GDM1 (cell line): Measurements from ENCODE around the gene FBXO31.

Source experiments
- DNase-seq: peaks from one replicate; lab custom pipeline; 2025; lab: John Stamatoyannopoulos, UW

FBXO31 gene

DNA sequence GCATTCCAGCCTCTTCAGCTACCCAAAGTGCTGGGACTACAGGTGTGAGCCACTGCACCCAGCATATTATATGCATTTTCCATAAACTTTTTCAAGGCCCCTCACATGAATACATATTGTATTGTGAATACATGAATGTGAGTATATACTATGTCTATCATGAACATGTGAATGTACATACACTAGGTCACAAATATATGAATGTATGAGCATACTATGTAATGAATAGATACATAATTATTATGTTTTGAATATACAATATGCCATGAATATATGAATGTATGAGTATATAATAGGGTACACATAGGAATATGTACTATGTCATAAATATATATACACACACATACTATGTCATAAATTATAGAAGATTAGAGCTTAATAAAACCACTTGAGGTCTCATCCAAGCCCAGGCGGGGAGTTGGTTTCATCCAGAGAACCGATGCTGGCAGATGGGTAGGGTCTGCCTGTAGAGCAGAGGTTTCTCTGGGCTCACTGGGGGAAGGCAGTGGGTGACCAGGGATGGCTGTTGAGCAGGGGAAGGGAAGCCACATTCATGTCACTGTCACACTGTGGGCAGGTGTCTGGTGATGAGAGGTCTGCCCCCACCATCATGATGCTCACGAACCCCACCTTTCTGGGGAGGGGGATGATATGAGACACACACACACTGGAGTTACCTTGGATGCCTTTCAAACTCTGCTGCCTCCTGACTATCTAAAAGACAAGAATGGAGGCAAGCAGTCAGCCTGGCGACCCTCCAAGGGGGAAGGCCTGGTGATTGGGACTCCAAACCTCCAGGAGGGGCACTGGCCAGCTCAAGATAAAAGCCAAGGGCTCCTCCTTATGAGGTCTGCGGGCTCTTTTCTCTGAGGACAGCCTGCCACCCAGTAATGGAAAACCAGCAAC lies 73.7 kb downstream of the FBXO31 start:
- DNase-seq: no peak

DNA sequence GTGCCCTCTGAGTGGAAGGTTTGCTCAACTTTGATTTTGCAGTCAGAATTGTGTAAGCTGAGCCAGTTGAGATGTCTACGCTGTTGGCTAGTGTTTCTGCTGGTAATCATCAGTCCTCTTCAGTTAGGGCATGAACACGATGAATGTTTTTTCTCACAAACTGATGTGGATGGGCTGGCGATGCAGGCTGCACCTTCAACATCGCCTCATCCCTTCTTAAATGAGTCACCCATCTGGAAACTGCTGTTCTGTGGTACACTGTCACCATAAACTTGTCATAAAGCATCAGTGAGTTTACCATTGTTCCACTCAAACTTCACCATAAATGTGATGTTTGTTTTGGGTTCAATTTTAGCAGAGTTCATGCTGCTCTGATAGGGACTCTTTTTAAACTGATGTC lies 74.8 kb downstream of the FBXO31 start:
- no peak for DNase-seq

DNA sequence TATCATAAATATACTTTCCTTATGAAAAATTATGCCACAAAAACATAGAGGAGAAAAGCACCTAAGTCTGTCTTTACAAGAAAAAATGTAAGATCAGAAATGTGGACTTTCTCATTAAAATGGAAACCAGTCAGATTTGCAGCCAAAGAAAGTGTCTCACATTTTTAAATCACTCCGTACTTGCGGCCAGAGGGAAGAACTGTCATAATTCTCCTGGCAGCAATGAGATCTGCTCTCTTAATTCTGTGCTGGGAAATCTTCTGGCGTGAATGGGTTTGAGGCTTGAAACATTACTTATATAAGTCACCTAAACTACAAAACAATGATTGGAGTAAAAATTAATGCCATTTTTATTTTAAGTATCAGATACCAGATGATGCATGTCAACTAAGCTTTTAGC lies 77.1 kb downstream of the FBXO31 start:
- DNase-seq: no peak

DNA sequence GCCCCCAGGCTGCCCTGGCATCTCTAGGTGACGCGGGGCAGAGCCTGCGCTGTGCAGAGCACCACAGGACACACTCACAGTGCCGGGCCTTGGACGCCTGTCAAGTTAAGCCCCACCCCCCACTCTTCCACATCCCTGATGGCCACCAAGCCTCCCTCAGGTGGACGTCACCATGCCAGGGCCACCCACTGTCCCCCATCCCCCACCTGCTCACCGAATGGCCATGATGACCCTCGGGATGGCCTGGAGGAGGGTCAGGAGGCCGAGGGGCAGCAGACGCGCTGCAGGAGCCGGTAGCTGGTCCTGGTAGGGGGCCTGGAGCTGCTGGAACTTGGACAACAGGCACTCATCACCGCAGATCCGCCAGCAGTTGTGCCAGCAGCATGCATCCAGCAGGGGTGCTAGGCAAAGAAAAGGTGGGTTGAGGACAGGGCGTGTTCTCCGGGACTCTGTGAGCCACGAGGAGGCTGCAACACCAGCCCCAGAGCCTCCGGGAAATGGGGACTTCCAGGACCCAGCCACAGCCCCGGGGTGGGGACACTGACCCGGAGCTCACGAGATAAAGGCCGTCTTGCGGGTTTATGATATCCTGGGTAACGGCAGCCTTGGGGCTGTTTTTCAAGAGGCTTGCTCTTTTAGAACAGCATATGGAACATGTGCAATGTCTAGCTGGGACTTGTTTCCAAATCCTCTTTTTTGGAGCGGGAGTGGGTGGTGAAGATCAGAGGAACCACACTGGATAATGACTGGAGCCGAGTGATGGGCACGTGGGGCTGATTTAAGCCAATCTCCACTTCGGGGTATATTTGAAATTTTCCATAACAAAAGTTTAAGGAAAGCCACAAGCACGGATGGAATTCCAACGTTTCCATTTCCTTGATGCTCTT lies 77.8 kb downstream of the FBXO31 start:
- DNase-seq: no peak

DNA sequence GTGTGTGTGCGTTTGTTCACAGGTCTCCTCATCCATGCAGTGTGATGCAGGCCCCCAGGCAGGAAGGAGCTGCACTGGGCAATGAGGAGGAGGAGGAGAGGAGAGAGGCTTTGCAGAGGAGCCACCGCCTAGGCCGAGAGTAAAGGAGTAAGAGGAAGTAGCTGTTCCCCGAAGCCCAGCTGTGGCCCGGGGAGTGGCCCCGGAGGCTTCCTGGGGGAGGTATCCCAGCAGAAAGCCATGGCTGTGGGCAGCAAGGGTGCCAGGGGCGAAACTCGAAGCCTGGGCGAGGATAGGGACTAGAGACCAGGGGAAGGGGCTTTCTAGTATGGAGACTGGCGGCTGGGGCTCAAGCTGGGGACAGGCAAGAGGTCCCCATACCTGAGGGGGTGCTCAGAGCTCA lies 78.6 kb downstream of the FBXO31 start:
- DNase-seq: no peak

DNA sequence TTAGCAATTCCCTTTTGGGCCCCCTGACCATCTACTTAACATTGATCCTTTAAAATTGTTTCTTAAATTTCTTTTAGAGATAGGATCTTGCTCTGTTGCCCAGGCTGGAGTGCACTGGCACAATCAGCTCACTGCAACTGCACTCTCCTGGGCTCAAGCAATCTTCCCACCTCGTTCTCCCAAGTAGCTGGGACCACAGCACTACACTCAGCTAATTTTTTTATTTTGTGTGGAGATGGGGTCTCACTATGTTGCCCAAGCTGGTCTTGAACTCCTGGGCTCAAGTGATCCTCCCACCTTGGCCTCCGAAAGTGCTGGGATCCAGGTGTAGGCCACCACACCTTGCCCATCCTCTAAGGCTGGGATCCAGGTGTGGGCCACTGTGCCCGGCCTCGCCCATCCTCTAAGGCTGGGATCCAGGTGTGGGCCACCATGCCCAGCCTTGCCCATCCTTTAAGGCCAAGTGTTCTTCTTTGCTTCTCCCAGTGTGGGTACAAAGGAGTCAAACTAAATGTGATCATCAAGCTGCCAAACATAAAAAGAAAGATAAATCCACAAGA lies 79.5 kb downstream of the FBXO31 start:
- DNase-seq: no peak

DNA sequence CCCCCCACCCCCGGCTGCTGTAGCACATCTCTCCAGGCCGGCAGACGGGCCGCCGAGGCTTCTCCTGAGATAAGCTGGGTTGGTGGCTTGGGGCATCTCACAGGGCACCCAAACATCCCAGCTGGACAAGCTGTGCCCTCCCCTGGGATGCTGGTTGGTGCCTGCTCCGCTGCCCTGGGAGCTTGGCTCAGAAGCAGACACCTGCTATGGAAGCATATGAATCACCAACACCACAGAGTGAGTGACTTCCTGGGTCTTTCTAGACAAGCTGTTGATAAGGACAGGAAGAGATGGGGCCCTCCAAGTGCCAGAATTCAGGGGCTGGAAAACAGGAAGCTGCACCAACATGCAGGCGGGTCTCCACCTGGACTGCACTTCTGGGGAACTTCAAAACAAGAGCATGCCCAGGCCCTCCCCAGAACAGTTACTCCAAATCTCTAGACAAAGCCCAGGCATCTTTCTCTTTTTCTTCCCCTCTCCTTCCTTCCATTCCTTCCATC lies 80.1 kb downstream of the FBXO31 start:
- no peak for DNase-seq

DNA sequence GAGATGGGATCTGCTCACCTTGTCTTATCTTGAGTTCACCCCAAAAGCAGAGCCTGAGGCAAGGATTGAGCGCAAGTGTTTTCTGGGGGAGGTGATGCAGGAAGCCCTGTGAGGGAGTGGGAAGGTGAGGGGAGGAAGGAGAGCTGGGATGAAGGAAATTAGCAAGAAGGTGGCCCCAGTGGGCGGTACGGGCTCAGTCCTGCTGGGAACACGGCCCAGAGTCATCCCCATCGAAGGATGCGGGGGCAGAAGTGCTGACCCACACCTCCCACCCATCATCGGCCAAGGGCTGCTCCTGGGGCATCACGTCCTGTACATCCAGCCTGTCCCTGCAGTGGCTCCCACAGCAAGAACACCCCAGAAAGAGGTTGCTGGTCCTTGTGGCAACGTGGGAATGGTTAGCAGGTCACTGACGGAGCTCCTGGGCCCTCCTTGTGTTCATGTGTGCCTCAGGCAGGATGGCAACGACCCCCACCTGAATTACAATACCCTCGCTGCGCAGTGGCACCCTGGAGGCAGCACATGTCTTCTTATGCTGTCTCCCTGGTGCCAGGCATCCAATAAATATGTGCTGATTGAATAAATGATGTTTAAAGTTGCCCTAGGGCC lies 84.6 kb downstream of the FBXO31 start:
- DNase-seq: no peak

DNA sequence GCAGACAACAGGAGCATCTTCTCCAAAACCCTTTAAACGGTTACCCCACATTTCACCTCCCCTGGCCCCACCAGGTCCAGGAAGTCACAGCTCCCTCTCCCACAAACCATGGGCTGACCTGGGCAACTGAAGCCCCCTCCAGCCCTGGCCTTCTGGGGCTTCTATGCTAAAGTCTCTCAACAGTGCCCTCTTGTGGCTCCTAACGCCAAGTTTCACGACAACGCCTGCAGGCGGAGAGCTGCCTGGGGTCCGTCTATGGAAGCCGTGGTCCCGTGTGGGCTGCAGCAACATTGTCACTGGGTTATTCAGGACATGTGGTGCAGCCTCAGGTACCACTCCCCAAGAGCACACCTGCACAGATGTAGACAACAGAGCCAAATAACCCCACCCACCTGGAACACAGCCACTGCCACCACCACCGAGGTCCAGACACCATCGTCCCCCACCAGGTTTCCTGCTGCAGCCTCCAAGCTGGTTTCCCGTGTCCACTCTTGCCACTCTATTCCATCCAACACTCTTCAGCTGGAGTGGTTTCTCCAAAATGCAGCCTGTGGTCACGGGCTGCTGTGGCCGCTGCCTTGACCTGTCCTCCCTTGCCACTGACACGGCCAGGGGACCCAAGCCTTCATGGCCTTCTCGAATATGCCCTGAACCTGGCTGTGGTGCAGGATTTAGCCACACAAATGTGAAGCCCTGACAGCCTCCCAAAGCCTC lies 85.5 kb downstream of the FBXO31 start:
- no peak for DNase-seq

DNA sequence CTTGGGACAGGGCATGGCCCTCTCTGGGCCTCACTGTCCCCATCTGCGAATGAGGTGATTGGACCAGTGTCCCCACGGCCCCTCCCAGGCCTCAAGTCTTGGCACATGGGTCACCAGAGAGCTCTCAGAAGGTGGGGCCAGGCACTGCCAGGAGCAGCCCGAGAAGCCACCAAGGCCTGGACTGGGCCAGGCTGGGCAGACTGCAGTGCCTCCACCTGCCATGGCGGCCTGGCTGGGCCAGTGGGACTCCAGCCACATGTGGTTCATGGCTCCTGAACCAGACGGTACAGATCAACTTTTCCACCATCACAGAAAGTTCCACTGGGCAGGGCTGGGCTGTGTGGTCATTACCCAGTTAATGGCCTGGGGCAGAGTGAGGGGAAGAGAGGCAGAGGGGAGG lies 86.2 kb downstream of the FBXO31 start:
- no peak for DNase-seq

DNA sequence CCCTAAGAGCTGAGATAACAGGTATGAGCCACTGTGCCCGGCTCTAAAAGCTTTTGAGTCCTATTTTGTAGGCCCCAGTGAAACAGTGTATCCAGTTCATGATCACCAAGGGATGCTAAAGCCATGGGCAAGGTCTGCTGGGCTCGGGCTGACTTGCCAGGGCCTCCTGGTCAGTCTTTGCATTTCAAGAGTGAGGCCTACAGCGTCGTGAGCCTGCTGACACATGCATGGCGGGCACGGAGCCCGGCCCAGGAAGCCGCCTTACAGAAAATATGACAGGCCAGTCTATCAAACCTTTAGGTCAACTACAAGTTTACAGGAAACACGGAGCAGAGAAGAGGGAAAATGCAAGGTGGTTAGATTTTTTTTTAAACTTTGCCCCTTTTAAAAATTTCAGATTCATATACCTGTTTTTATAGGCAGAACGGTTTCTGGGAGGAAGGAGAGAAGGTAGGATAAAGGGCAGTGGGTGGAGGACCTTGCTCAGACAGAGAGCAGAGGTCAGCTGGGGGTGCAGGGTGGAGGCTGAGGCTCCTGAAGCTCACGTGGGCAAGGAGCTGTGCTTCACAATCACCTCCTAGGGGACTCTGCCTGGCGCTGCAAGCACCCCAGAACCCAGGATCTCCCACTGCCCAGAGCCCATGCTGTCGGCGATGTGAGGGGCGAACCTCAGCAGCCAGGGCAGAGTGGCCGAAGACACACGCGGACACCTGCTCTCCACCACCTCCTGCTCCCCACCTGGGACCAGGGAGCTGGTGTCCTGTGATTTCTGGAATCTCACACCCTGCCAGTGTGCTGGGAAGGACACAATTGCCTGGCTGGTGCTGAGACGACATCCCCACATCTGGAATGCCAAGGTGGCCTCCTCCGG lies 87.7 kb downstream of the FBXO31 start:
- DNase-seq: no peak

DNA sequence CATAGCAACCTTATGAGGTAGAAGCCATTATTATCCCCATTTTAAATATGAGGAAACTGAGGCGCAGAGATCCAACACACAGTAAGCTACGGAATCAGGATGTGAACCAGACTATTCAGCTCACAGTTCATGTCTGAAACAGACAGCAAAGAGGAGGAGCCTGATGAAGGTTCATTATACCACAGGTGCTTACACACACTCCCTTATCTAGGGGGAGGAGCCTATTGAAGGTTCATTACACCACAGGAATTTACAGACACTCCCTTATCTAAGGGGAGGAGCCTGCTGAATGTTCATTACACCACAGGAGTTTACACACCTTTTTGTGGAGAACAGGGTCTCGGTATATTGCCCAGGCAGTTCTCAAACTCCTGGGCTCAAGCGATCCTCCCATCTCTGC lies 88.3 kb downstream of the FBXO31 start:
- no peak for DNase-seq

DNA sequence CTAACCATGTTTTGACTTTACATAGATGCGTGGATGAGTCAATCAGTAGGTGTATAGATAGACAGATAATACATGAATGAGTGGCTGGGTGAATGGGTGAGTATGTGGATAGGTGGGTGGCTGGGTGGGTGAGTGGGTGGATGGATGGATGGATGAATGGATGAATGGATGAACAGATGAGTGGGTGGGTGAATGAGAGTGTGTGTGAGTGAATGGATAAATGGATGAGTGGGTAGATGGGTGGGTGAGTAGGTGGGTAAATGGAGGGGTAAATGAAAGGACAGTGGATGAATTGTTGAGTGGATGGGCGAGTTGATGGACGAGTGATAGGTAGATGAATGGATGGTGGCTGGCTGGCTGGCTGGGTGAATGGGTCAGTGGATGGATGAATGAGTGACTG lies 89.6 kb downstream of the FBXO31 start:
- DNase-seq: no peak

DNA sequence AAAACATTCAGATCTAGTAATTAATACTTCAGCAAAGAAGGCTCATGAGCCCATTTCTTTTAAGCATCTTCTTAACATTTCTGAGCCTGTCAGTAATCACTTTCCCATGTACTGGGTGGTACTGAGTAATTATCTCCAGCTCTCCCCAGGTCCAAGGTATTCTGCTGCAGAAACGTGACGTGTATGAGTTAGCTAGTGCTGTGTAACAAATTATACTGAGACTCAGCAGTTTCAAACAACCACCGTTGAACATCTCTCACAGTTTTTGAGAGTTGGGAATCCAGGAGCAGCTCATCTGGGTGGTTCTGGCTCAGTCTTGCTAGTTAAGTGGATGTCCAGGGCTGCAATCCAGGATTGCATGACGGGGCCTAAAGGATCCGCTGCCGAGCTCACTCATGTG lies 91.6 kb downstream of the FBXO31 start:
- no peak for DNase-seq

DNA sequence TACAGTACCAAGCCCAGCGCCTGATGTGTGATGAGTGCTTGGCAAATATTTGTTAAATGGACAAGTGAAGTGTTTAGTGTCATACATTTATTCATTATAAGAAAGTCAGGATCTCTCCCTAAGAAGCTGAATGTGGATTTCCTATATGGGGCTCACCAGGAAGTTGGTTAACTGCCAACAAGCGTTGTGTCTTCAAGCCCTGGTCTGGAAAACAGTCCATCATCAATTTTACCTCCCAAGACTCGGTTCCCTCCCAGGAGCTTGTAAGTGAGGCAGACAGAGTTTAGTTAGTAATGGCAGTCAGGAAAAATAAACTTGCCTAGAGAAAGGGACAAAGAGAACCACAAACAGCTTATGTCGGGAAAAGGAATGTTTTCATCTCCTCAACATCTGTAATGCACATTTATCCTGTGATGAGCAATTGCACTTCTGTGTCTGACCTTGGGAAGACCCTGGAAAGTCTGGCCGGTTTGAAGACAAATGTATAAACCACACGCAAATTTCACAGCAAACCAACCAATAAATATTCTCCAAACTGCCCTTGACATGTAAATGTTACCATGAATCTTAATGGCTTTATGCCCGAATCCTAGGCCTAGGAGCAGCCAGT lies 94.7 kb downstream of the FBXO31 start:
- no peak for DNase-seq

DNA sequence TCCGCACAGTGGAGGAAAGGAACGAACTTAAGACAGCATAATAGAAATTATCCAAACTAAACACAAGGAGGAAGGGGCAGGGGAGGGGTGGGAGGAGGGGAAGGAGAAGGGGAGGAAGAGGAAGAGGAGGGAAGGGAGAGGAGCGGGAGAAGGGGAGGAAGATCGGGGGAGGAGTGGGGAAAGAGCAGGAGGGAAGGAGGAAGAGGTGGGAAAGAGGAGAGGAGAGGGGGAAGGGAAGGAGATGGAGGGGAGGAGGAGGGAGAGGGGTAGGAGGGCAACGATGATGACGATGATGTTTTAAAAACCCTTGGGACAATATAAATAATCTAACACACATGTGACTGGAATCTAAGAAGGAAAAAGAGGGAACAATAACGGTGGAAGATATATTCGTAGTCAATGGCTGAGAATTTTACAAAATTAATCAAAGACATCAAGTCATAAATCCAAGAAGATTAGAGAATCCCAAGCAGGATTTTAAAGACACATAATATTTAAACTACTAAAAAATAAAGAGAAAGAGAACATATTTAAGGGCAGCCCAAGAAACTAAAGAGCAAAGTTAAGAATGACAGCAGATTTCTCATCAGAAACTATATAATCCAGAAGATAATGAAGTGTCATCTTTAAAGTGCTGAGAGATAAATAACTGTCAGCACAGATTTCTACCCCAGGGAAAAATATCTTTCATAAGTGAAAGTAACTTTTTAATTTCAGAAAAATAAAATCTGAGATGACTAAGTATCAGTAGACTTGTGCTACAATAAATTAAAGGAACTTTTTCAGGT lies 96.5 kb downstream of the FBXO31 start:
- DNase-seq: no peak

DNA sequence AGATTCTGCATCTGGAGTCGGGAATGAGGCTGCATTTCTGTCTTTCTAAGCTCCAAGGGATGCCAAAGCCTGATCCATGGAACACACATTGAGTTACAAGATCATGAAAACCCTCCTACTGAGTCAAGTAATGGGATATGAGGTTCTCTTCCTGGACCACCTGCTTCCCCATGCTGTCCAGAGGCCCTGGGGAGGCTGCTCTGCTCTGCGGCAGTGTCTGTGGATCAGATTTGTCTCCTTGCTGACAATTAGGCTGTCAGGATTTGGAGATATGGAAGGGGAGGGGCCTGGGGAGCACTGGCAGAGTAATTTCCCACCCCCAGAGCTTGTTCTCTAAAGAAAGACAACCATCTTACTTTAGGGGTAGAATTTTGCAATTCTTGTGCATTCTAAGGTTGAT lies 99.4 kb downstream of the FBXO31 start:
- no peak for DNase-seq

DNA sequence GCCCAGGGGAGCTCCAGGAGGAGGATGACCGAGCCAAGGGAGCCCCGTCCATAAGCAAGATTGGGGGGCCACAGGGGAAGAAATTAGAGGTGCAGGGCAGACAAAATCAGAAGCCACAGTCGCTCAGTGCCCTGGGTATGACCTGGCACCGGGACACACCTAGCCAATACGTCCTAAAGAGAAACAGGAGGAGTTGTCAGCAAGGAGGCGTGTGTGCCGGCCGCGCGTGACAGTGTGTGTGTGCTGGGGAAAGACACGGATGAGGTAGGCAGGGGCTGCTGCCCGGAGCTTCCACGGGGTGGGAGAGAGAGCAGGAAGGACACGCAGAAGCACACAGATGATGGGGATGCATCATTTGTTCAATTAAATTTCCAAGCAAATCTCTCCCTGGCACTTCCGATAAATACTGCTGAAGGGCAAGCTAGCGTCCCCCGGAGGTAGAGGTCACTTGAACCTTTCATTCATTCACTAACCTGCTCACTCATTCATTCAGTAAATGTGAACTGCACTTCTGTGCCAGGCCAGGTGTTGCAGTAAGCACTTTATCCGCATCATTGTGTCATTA lies 104.4 kb downstream of the FBXO31 start:
- no peak for DNase-seq
